C4-2B (cell line): ENCODE data around the gene HLA-G.

Experiments used
- H3K27ac ChIP-seq: fragments of 450-650 bp; 2 replicates; pipeline ENCODE4 v1.5.1; 2017
- CTCF ChIP-seq: fragments of 450-650 bp; conservative IDR thresholded peaks from 2 replicates; pipeline ENCODE4 v1.5.1; 2017; ENCODE audit warnings: mild to moderate bottlenecking
- ZFX ChIP-seq: fragments of 450-650 bp; IDR thresholded peaks from 2 replicates; pipeline ENCODE4 v1.6.1; 2017

The HLA-G gene

GRCh38 chr6:29818892-29819291 is 8.7 kb upstream of the HLA-G start:
- TF ChIP-seq CTCF (no peak), ZFX (no peak)
- no peak overlapping the region for H3K27ac ChIP-seq

- TF ChIP-seq ZFX (no peak), CTCF (no peak)
- H3K27ac ChIP-seq: no peak overlapping the region
Measured at GRCh38 chr6:29824144-29824543, 3.5 kb upstream of the HLA-G start.

GRCh38 chr6:29825848-29826247 is 1.8 kb upstream of the HLA-G start:
- TF ChIP-seq ZFX (no peak), CTCF (no peak)
- H3K27ac ChIP-seq: no peak overlapping the region

- H3K27ac ChIP-seq: no peak overlapping the region
- no peak for TF ChIP-seq ZFX
Measured at GRCh38 chr6:29826271-29826670, 1.4 kb upstream of the HLA-G start.

GRCh38 chr6:29828471-29828797 is 809 bp downstream of the HLA-G start:
- TF ChIP-seq CTCF (no peak), ZFX (no peak)
- H3K27ac ChIP-seq: no peak overlapping the region

- TF ChIP-seq ZFX (no peak), CTCF (no peak)
- H3K27ac ChIP-seq: no peak overlapping the region
Measured at GRCh38 chr6:29829766-29830165, 2.1 kb downstream of the HLA-G start.

GRCh38 chr6:29830409-29830808 is 2.8 kb downstream of the HLA-G start:
- no peak for TF ChIP-seq CTCF
- TF ChIP-seq ZFX: no peak
- H3K27ac ChIP-seq: no peak overlapping the region

- no peak for TF ChIP-seq CTCF
- no peak for TF ChIP-seq ZFX
- no peak overlapping the region for H3K27ac ChIP-seq
Measured at GRCh38 chr6:29831776-29832175, 4.2 kb downstream of the HLA-G start.
